ENCODE measurements around the gene METTL1.

Gene METTL1

GRCh38 chr12:57766464-57767304, 5.2 kb downstream of the METTL1 start, which contains the start of gene CYP27B1:
TSS of gene CYP27B1 (minus strand) at chr12:57767078. CDS start at chr12:57767041, 37 bp downstream.
- DNase-seq = peak; percentile 42

DNA sequence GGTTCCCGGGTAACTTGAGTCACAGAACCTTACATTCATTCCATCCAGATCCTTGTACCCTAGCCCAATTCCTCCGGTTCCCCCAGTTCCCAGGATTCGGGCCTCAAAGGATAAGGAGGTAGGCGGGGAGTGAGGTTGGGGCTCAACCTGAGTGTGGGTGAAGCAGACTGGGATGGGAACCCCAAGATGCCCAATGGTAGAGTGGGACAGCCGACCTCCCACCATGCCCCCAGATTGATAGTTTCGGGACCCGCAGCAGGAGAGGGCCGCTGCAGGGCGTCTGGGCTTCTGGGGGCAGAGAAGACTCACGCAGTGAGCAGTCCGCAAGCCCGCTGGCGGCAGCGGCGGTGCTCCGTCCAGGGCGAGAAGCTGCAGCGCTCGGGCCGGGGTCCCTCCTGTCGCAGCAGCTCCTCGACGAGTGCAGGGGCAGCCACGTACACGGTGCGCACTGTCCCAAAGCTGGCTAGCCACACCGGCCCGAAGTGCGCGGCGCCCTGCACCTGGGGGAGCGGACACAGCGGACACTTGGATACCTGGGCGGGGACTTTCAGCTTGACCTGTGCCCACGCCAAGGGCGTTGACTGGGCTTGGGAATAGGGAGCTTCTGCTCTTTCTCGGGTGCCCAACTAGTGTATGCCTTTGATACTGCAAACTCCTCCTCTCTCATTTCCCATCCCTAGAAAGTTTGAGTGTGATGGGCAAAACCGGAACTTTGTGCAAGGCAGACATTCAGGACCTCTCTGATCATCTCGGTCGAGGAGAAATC, 6.0 kb downstream of the METTL1 start:
- no peak for DNase-seq

GRCh38 chr12:57765003-57765697, 6.8 kb downstream of the METTL1 start:
- peak; percentile 45 for DNase-seq

GRCh38 chr12:57764662-57765002, 7.3 kb downstream of the METTL1 start:
- DNase-seq = no peak

DNA sequence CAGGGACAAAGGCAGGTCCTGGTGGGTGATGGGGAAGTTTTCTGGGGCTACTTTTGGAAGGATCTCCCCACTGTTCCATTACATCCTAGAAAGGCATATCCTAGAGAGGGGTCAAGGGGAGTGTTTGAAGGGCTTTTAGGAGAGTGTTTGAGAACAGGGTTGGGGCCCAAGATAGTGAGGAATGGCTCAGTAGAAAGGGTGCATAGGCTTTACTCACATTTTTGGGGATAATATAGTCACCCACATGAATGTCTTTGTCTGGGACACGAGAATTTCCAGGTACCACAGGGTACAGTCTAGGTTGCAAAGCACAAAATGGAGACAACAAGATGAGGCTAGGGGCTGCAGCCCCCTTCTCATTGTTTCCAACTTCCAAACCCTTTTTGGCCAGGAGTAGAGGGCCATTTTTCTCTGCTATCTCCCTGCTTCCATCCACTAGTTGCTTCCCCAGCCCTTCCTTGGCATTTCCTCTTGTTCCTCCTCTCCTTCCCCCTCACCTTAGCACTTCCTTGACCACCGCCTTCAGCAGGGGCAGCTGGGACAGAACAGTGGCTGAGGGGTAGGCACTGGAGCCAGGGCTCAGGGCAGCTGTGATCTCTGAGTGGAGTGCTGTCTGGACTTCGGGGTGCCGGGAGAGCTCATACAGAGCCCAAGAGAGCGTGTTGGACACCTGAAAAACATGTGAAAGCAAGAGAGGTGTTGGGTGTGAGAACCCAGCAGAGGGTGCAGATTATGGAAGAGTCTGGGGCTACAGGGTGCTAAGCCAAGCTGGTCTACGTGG, 7.8 kb downstream of the METTL1 start:
- no peak for DNase-seq

DNA sequence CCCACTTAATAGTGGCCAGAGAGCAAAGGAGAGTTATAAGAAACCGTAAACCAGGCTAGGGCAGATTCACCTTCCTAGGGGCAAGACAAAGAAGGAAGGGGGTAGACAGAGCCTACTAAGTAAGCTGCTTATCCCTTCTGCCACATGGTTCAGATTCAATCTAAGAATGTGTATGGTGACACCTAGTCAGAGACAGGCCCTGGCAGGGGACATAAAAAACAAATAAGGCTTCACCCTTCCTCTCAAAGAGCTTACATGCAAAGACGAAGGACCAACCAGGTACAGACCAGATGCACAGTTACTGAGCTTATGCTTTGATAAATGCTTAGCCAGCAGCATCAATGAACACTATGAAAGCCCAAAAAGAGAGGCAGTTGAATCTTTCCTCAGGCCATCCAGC, 9.4 kb downstream of the METTL1 start:
- no peak for DNase-seq

- DNase-seq = no peak
These were observed 10.4 kb downstream of the METTL1 start for GRCh38 chr12:57761391-57761998.

DNA sequence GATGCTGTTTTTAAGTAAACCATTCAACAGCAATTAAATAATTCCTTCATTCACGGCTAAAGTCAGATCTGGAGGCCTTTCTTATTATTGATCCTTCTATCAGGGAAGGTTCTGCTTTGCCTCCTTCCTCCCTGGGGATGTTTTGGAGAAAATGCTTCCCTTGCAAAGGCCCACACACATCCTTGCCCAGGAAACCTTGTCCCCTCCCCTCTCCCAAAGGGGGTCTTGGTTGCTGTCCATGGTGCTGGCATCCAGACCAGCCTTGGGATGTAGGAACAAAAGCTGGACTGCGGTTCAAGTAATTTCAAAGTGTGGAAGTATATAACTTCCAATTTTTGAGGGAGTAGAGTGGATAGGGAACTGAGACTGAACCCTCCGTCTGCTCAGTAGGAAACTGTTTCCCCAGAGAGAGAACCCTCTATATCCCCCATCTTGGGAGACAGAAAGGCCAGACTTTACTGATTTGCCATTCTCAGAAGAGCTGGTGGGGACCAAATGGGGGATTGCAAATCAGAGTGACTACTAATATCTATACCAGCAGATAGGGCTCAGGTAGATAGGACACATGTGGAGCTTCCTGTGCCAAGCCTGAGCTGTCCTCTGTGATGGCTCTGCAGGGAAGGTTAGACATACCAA, 11.4 kb downstream of the METTL1 start:
- DNase-seq = no peak

- DNase-seq = peak; percentile 60
These were observed 12.4 kb downstream of the METTL1 start for GRCh38 chr12:57759360-57759980.

- no peak for DNase-seq
These were observed 13.1 kb downstream of the METTL1 start for GRCh38 chr12:57758552-57759359.

DNA sequence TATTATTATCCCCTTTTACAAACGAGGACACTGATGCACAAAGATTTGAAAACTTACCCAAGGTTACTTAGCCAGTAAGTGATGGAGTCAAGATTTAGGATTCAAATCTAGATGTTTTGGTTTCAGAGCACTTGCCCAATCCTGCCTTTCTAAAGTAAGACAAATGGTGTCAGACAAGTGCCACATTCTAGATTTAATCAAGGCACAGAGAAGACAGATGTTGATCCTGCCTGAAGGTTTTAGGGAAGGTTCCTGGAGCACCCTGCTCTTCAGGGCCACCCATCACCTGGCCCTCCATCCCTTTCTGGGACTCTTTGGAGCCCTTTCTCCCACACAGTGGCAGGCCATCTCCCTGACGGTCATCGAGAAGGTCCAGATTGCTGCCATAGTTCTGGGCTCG, 14.1 kb downstream of the METTL1 start:
- DNase-seq = no peak

GRCh38 chr12:57756406-57757341, 15.2 kb downstream of the METTL1 start:
- peak; percentile 71 for DNase-seq

DNA sequence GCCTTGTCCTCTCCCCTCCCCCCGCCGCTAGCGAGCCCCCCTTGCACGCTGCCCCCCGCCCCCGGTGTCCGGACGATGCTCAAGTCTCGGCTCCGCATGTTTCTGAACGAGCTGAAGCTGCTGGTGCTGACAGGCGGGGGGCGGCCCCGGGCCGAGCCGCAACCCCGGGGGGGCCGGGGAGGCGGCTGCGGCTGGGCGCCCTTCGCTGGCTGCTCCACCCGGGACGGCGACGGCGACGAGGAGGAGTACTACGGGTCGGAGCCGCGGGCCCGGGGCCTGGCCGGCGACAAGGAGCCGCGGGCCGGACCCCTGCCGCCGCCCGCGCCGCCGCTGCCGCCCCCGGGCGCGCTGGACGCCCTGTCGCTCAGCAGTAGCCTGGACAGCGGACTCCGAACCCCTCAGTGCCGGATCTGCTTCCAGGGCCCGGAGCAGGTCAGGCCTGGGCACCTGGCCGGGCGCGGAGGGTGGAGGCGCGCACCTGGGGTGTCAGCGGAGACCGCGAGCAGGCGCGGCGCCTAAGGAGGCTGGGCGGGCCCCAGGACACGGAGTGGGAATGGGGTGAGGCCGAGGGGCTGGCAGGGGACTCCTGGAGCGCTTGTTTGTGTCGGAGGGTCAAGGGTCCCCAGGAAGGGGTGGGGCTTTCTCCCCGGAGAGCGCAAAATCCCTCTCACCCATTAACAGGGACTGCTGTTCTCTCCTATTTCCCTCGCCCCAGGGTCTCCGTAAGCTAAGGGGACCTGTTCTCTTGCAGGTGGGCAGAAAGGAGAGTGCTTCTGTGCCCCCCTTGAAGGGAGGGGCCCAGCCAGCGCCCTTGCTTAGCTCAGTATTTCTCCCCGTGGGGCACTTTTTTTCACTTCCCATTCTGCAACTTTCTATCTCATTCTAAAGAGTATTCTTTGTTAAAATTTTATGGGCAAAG, 16.2 kb downstream of the METTL1 start:
- no peak for DNase-seq

DNA sequence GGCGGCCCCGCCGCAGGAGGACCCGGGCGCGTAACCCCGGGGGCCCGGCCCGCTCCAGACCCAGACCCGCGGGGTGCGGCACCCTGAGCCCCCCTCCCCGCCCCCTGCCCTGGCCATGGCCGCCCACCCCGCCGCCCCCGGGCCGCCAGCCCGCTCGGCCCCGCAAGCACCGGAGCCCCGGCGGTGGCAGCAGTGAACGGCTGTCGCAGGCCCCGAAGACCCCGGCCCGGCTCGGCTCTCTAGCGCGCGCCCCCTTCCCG, 16.8 kb downstream of the METTL1 start:
- no peak for DNase-seq

GRCh38 chr12:57754411-57755193, 17.3 kb downstream of the METTL1 start, which contains the start of gene MARCHF9:
TSS of gene MARCHF9 (plus strand) at chr12:57755103. CDS start at chr12:57755529, 426 bp downstream.
- DNase-seq = peak; percentile 60

DNA sequence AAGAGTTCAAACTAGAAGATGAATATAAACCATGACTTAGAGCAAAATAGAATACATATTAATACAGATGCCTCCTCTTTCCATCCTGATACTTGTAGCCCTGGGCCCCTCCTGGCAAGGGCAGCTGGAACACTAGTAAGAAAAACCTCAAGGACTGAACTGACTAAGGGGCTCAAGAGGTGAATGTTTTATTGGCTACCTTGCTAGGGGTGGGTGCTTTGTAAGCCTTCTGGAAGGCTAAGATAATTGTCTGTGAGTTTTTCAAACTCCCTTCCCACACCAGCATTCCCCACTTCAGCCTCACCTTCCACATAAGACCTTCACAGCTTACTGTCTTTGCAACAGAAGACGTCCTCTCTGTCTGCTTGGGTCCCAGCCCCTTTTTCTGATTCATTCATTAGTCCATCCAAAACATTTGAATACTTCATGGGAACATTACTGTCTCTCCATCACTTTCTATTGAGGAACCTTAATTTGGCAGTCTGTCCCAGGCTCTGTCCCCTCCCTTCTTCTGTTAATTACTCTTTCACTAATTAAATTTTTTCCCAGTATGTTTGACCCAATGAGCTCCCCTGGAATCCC, 18.1 kb downstream of the METTL1 start:
- DNase-seq = peak; percentile 68

GRCh38 chr12:57752668-57753000, 19.3 kb downstream of the METTL1 start:
- no peak for DNase-seq
